GM21423 (cell line): ENCODE results near the gene HAO2.

Source experiments
- ATAC-seq: cut with Tn5 transposase; IDR thresholded peaks from one replicate; pipeline ENCODE4 v1.9.1; 2021; ENCODE audit warnings: mild to moderate bottlenecking, moderate library complexity; ENCODE audit not compliant: unreplicated experiment

The HAO2 gene

GRCh38 chr1:119429687-119430086, 61.1 kb downstream of the HAO2 start:
- ATAC-seq, result no peak

- no peak for ATAC-seq
These were observed 61.9 kb downstream of the HAO2 start for GRCh38 chr1:119430486-119430885.

GRCh38 chr1:119431836-119432235, 63.3 kb downstream of the HAO2 start:
- ATAC-seq, result no peak

GRCh38 chr1:119435052-119435451, 66.5 kb downstream of the HAO2 start:
- no peak for ATAC-seq

GRCh38 chr1:119438761-119439160, 70.2 kb downstream of the HAO2 start:
- ATAC-seq, result no peak

GRCh38 chr1:119440721-119441307, 72.2 kb downstream of the HAO2 start:
- ATAC-seq, result no peak

GRCh38 chr1:119442756-119443155, 74.2 kb downstream of the HAO2 start:
- ATAC-seq, result no peak
